Measurements from ENCODE around the gene RAB31.

GRCh38 chr18:9814431-9814830, 106.3 kb downstream of the RAB31 start:
- TF ChIP-seq CTCF (IDR thresholded peaks at IDR 0.05) (no peak), POLR2AphosphoS5 (IDR thresholded peaks at IDR 0.05) (no peak), POLR2A (IDR thresholded peaks at IDR 0.05) (no peak)

Data from breast epithelium (tissue), 3 donors.